IMR-90 (cell line): ENCODE data around the gene COL27A1.
"Not testable (repeated sequence)": the region's sequence is repeated elsewhere in the genome, so short reads cannot be mapped to it uniquely, and the experiment has no call there.

Experiments
- CHD1 ChIP-seq: IDR thresholded peaks from 2 replicates; pipeline ENCODE4 v1.6.1; 2012; ENCODE audit warnings: low read depth, low read length, improper control_type of control experiment
- CTCF ChIP-seq: conservative IDR thresholded peaks from 2 replicates; pipeline ENCODE4 v1.5.1; 2012; ENCODE audit warnings: mild to moderate bottlenecking, low read depth, low read length, improper control_type of control experiment
- POLR2A ChIP-seq: IDR thresholded peaks from 2 replicates; pipeline ENCODE4 v1.6.1; 2012; ENCODE audit warnings: mild to moderate bottlenecking, low read depth, low read length

GRCh38 chr9:114329625-114330022 lies 174.3 kb downstream of the COL27A1 start, which contains the start of gene ORM2:
- not testable (repeated sequence) for TF ChIP-seq CTCF, CHD1, POLR2A
